Mesenchymal stem cell (in vitro differentiated cells and primary cell): Measurements from ENCODE around the gene CEP72.

Experiments
- DNase-seq: peaks from one replicate; pipeline ENCODE4 v3.0.0-alpha.2; 2013
- H2AFZ ChIP-seq: one replicate; pipeline ENCODE4 v1.6.1; 2013; ENCODE audit warnings: low read depth, mild to moderate bottlenecking, control low read depth, inconsistent platforms, low read length, moderate library complexity
- H2AK5ac ChIP-seq: 2 replicates; pipeline ENCODE4 v1.6.1; 2013; ENCODE audit warnings: low read length, moderate library complexity, mild to moderate bottlenecking, inconsistent platforms; ENCODE audit not compliant: severe bottlenecking
- H2BK120ac ChIP-seq: one replicate; pipeline ENCODE4 v1.6.1; 2013; ENCODE audit warnings: low read depth, mild to moderate bottlenecking, inconsistent platforms, low read length, moderate library complexity
- H2BK12ac ChIP-seq, 2 experiments: one replicate each; pipeline ENCODE4 v1.6.1; 2013; ENCODE audit warnings: inconsistent platforms in 2 of 2, low read length in 2 of 2, mild to moderate bottlenecking in 2 of 2, moderate library complexity in 2 of 2, control low read depth in 1 of 2
- H2BK15ac ChIP-seq: one replicate; pipeline ENCODE4 v1.6.1; 2013; ENCODE audit warnings: mild to moderate bottlenecking, low read depth, inconsistent platforms; ENCODE audit not compliant: poor library complexity, severe bottlenecking
- H2BK5ac ChIP-seq: 2 replicates; pipeline ENCODE4 v1.6.1; 2013; ENCODE audit warnings: low read depth, mild to moderate bottlenecking, low read length, control low read depth, inconsistent platforms; ENCODE audit not compliant: poor library complexity, severe bottlenecking
- H3K14ac ChIP-seq, 2 experiments: one replicate each; pipeline ENCODE4 v1.6.1; 2013; ENCODE audit warnings: inconsistent platforms in 2 of 2, low read length in 2 of 2, control low read depth in 1 of 2, mild to moderate bottlenecking in 1 of 2, moderate library complexity in 1 of 2
- H3K18ac ChIP-seq, 2 experiments: one replicate each; pipeline ENCODE4 v1.6.1; 2013; ENCODE audit warnings: inconsistent platforms in 2 of 2, low read length in 2 of 2, control low read depth in 1 of 2, low read depth in 1 of 2, mild to moderate bottlenecking in 1 of 2
- H3K23ac ChIP-seq, 2 experiments: one replicate each; pipeline ENCODE4 v1.6.1; 2013; ENCODE audit warnings: inconsistent platforms in 2 of 2, low read length in 2 of 2, mild to moderate bottlenecking in 2 of 2, moderate library complexity in 2 of 2, control low read depth in 1 of 2
- H3K27ac ChIP-seq: 2 replicates; pipeline ENCODE4 v1.5.1; 2013; ENCODE audit warnings: mild to moderate bottlenecking, moderate library complexity, low read length, control low read depth, inconsistent platforms; ENCODE audit not compliant: poor library complexity, severe bottlenecking
- H3K27me3 ChIP-seq, 2 experiments: 2 replicates each; pipeline versions ENCODE4 v1.6.1 to v1.7.0; 2013; ENCODE audit warnings: low read length in 2 of 2, mild to moderate bottlenecking in 2 of 2, moderate library complexity in 2 of 2, control low read depth in 1 of 2, inconsistent platforms in 1 of 2; ENCODE audit not compliant: control insufficient read depth in 1 of 2, insufficient read depth in 1 of 2
- H3K36me3 ChIP-seq, 2 experiments: 2 replicates each; pipeline versions ENCODE4 v1.6.1 to v1.7.0; 2013; ENCODE audit warnings: low read length in 2 of 2, control low read depth in 1 of 2, inconsistent platforms in 1 of 2, low read depth in 1 of 2, mild to moderate bottlenecking in 1 of 2; ENCODE audit not compliant: insufficient read depth in 2 of 2, control insufficient read depth in 1 of 2
- H3K4ac ChIP-seq, 2 experiments: one replicate each; pipeline ENCODE4 v1.6.1; 2013; ENCODE audit warnings: inconsistent platforms in 2 of 2, low read length in 2 of 2, mild to moderate bottlenecking in 2 of 2, moderate library complexity in 2 of 2, control low read depth in 1 of 2, low read depth in 1 of 2
- H3K4me1 ChIP-seq: 2 replicates; pipeline ENCODE4 v1.6.1; 2013; ENCODE audit warnings: low read depth, low read length, control low read depth; ENCODE audit not compliant: control insufficient read depth, insufficient read depth
- H3K4me2 ChIP-seq: 2 replicates; pipeline ENCODE4 v1.6.1; 2013; ENCODE audit warnings: low read length, mild to moderate bottlenecking, inconsistent platforms; ENCODE audit not compliant: poor library complexity, severe bottlenecking
- H3K4me3 ChIP-seq, 2 experiments: 2 replicates each; pipeline versions ENCODE4 v1.5.1 to v1.7.0; 2013; ENCODE audit warnings: low read length in 2 of 2, mild to moderate bottlenecking in 2 of 2, control low read depth in 1 of 2, low read depth in 1 of 2; ENCODE audit not compliant: insufficient read depth in 1 of 2
- H3K79me1 ChIP-seq: replicated peaks from 2 replicates; pipeline ENCODE4 v1.6.1; 2013; ENCODE audit warnings: mild to moderate bottlenecking, control low read depth, low read length, inconsistent platforms; ENCODE audit not compliant: poor library complexity, severe bottlenecking
- H3K9ac ChIP-seq: 2 replicates; pipeline ENCODE4 v1.7.0; 2013; ENCODE audit warnings: mild to moderate bottlenecking, low read length, moderate library complexity
- H3K9me3 ChIP-seq: 2 replicates; pipeline ENCODE4 v1.7.0; 2013; ENCODE audit warnings: mild to moderate bottlenecking, low read length; ENCODE audit not compliant: control insufficient read depth
- H4K8ac ChIP-seq: one replicate; pipeline ENCODE4 v1.6.1; 2013; ENCODE audit warnings: inconsistent platforms, mild to moderate bottlenecking, low read length, moderate library complexity
- H4K91ac ChIP-seq: one replicate; pipeline ENCODE4 v1.6.1; 2013; ENCODE audit warnings: mild to moderate bottlenecking, low read length, inconsistent platforms
- WGBS: methylation state at CpG from one replicate; pipeline ENCODE4 v1.1.7; 2013; ENCODE audit warnings: mixed read lengths; 5-methylcytosine and 5-hydroxymethylcytosine counted together

The CEP72 gene

GRCh38 chr5:617896-618295 is 5.8 kb downstream of the CEP72 start:
- Histone ChIP-seq H3K23ac (no peak overlapping the region), H3K27me3 (no peaks in the 10 kb centered on the region), H3K14ac (no peak overlapping the region), H4K91ac (no peak overlapping the region), H3K4me1 (peaks cover 10% of the 10 kb centered on the region), H3K36me3 (peaks cover 27 to 37% of the 10 kb centered on the region in 2 experiments), H2BK120ac (no peak overlapping the region), H2AK5ac (no peak overlapping the region), H3K9ac (no peak overlapping the region), H2BK12ac (no peak overlapping the region), H2BK5ac (no peak overlapping the region), H3K27ac (no peak overlapping the region), H3K79me1 (peaks cover 40% of the 10 kb centered on the region), H3K4ac (no peak overlapping the region), H3K4me2 (no peak overlapping the region), H2AFZ (no peak overlapping the region), H3K18ac (no peak overlapping the region), H3K9me3 (no peaks in the 10 kb centered on the region), H4K8ac (no peak overlapping the region), H3K4me3 (no peak overlapping the region), H2BK15ac (no peak overlapping the region)
- no peak for DNase-seq
- 99% methylated on average over 12 of the region's 12 CpGs for WGBS

DNA sequence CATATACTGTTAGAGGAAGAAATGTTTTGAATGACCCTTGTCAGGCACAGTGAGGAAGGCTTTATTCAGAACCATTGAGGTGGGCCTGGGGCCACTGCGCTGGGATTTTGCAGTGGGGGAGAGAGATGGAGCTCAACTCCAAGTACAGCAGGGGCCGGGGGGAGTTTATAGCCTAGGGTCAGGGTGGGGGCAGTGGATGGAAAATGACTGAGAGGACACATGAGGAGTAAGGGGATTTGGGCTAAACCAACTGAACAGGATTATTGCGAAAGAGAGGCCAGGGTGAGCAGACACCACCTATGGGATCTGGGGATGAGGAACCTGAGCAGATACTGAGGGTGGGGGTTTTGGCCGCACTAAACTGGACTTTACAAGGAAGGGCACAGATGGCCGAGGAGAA is 6.3 kb downstream of the CEP72 start:
- no peak overlapping the region for H3K18ac ChIP-seq
- peaks cover 7% of the 10 kb centered on the region for H3K4me1 ChIP-seq
- H3K23ac ChIP-seq: no peak overlapping the region
- H2BK5ac ChIP-seq: no peak overlapping the region
- H3K36me3 ChIP-seq: peaks cover 27 to 43% of the 10 kb centered on the region in 2 experiments
- no peak overlapping the region for H2AK5ac ChIP-seq
- H3K79me1 ChIP-seq: peaks cover 39% of the 10 kb centered on the region
- no peak overlapping the region for H2BK15ac ChIP-seq
- WGBS: 100% methylated on average over 3 of the region's 5 CpGs
- H4K91ac ChIP-seq: no peak overlapping the region
- no peaks in the 10 kb centered on the region for H3K27me3 ChIP-seq
- no peak overlapping the region for H2BK12ac ChIP-seq
- no peak overlapping the region for H3K14ac ChIP-seq
- no peak overlapping the region for H2BK120ac ChIP-seq
- no peak for DNase-seq
- no peak overlapping the region for H2AFZ ChIP-seq
- H3K4me3 ChIP-seq: no peak overlapping the region
- H4K8ac ChIP-seq: no peak overlapping the region
- no peak overlapping the region for H3K9ac ChIP-seq
- no peak overlapping the region for H3K4me2 ChIP-seq
- no peak overlapping the region for H3K27ac ChIP-seq
- no peaks in the 10 kb centered on the region for H3K9me3 ChIP-seq
- H3K4ac ChIP-seq: no peak overlapping the region

GRCh38 chr5:619444-619843 is 7.3 kb downstream of the CEP72 start:
- H3K4me3 ChIP-seq: no peak overlapping the region
- no peak for DNase-seq
- H3K14ac ChIP-seq: no peak overlapping the region
- H3K9me3 ChIP-seq: no peaks in the 10 kb centered on the region
- no peak overlapping the region for H3K27ac ChIP-seq
- peak overlapping the region; percentile 44 for H4K91ac ChIP-seq
- no peak overlapping the region for H3K4me2 ChIP-seq
- H3K4ac ChIP-seq: no peak overlapping the region
- WGBS: 97% methylated on average over 16 of the region's 16 CpGs
- no peaks in the 10 kb centered on the region for H3K27me3 ChIP-seq
- H2BK15ac ChIP-seq: no peak overlapping the region
- H3K36me3 ChIP-seq: peaks cover 27 to 51% of the 10 kb centered on the region in 2 experiments
- H2BK5ac ChIP-seq: no peak overlapping the region
- no peak overlapping the region for H3K18ac ChIP-seq
- H2BK120ac ChIP-seq: no peak overlapping the region
- H3K23ac ChIP-seq: no peak overlapping the region
- no peak overlapping the region for H2AFZ ChIP-seq
- H4K8ac ChIP-seq: no peak overlapping the region
- peaks cover 39% of the 10 kb centered on the region for H3K79me1 ChIP-seq
- H2AK5ac ChIP-seq: no peak overlapping the region
- H3K9ac ChIP-seq: no peak overlapping the region
- no peak overlapping the region for H2BK12ac ChIP-seq
- H3K4me1 ChIP-seq: peaks cover 4% of the 10 kb centered on the region

GRCh38 chr5:620152-620551 is 8.0 kb downstream of the CEP72 start:
- 97% methylated on average over 20 of the region's 20 CpGs for WGBS

More at GRCh38 chr5:620152-620551, 8.0 kb downstream of the CEP72 start:
- peaks cover 4% of the 10 kb centered on the region for H3K4me1 ChIP-seq
- no peaks in the 10 kb centered on the region for H3K9me3 ChIP-seq
- no peak overlapping the region for H4K8ac ChIP-seq
- H3K9ac ChIP-seq: no peak overlapping the region
- no peaks in the 10 kb centered on the region for H3K27me3 ChIP-seq
- no peak overlapping the region for H2BK120ac ChIP-seq
- no peak overlapping the region for H3K14ac ChIP-seq
- no peak overlapping the region for H2BK5ac ChIP-seq
- H3K36me3 ChIP-seq: peaks cover 27 to 58% of the 10 kb centered on the region in 2 experiments
- no peak for DNase-seq
- H2AK5ac ChIP-seq: no peak overlapping the region
- H2BK12ac ChIP-seq: no peak overlapping the region
- no peak overlapping the region for H3K23ac ChIP-seq
- H3K27ac ChIP-seq: no peak overlapping the region
- H3K18ac ChIP-seq: no peak overlapping the region
- H3K4ac ChIP-seq: no peak overlapping the region
- peak overlapping the region in 1 of 2 experiments; percentile 8 for H3K4me3 ChIP-seq
- no peak overlapping the region for H3K4me2 ChIP-seq
- H4K91ac ChIP-seq: no peak overlapping the region
- no peak overlapping the region for H2BK15ac ChIP-seq
- peaks cover 40% of the 10 kb centered on the region for H3K79me1 ChIP-seq
- no peak overlapping the region for H2AFZ ChIP-seq
